HepG2 (cell line): ENCODE results near the gene TSPAN9. TPM values are rescaled to one million over a fixed set of nuclear protein-coding genes. Genes with fewer than 3 reads are reported as not detected.

Experiments used
- MAZ ChIP-seq, 2 experiments: sonication (generic) in 1 of 2; formaldehyde crosslinking in 1 of 2; IDR thresholded peaks; 2 replicates each; pipeline versions ENCODE4 v1.5.0 to v1.6.1; 2012 to 2020; ENCODE audit warnings: low read depth in 2 of 2, mild to moderate bottlenecking in 2 of 2, borderline replicate concordance in 1 of 2, improper control_type of control experiment in 1 of 2, low read length in 1 of 2, missing genetic modification reagents in 1 of 2, moderate library complexity in 1 of 2
- NBN ChIP-seq: fragments of 450-650 bp; conservative IDR thresholded peaks from 2 replicates; pipeline ENCODE4 v1.6.1; 2017
- RAD21 ChIP-seq: fragments of 450-650 bp; formaldehyde crosslinking; IDR thresholded peaks from 2 replicates; pipeline ENCODE4 v1.5.0; 2020; ENCODE audit warnings: mild to moderate bottlenecking
- SMC3 ChIP-seq: IDR thresholded peaks from 2 replicates; pipeline ENCODE4 v1.6.1; 2011; ENCODE audit warnings: low read length, improper control_type of control experiment
- STAG1 ChIP-seq: sonication (generic); formaldehyde crosslinking; IDR thresholded peaks from 2 replicates; pipeline ENCODE4 v1.4.0; 2020; ENCODE audit warnings: missing genetic modification reagents
- TAF1 ChIP-seq: sonication (generic); formaldehyde crosslinking; IDR thresholded peaks from 2 replicates; pipeline ENCODE4 v1.4.0; 2020; ENCODE audit warnings: missing genetic modification reagents
- TCF12 ChIP-seq, 2 experiments: fragments of 450-650 bp in 1 of 2; sonication (generic) in 1 of 2; formaldehyde crosslinking in 1 of 2; IDR thresholded peaks; 2 replicates each; pipeline versions ENCODE4 v1.6.1 to v1.8.0; 2017 to 2022; ENCODE audit warnings: antibody characterized with exemption in 1 of 2, mild to moderate bottlenecking in 1 of 2, missing genetic modification reagents in 1 of 2, moderate library complexity in 1 of 2
- THYN1 ChIP-seq: sonication (generic); formaldehyde crosslinking; IDR thresholded peaks from 2 replicates; pipeline ENCODE4 v1.8.1; 2023; ENCODE audit warnings: low read depth, mild to moderate bottlenecking, moderate library complexity, missing genetic modification reagents, borderline replicate concordance
- ZEB1 ChIP-seq: IDR thresholded peaks from 2 replicates; pipeline ENCODE4 v1.6.1; 2012; ENCODE audit warnings: mild to moderate bottlenecking, low read depth, inconsistent platforms; ENCODE audit not compliant: insufficient replicate concordance
- ZFY ChIP-seq: sonication (generic); formaldehyde crosslinking; IDR thresholded peaks from 2 replicates; pipeline ENCODE4 v1.4.0; 2020; ENCODE audit warnings: missing genetic modification reagents
- ZNF224 ChIP-seq: sonication (generic); formaldehyde crosslinking; IDR thresholded peaks from 2 replicates; pipeline ENCODE4 v1.5.0; 2020; ENCODE audit warnings: mild to moderate bottlenecking, missing genetic modification reagents
- ZNF333 ChIP-seq: sonication (generic); formaldehyde crosslinking; IDR thresholded peaks from 2 replicates; pipeline ENCODE4 v1.4.0; 2020; ENCODE audit warnings: mild to moderate bottlenecking, missing genetic modification reagents, borderline replicate concordance
- ZNF841 ChIP-seq: sonication (generic); formaldehyde crosslinking; IDR thresholded peaks from 2 replicates; pipeline ENCODE4 v1.8.1; 2023; ENCODE audit warnings: missing genetic modification reagents, borderline replicate concordance
- polyA plus RNA-seq, 8 experiments: library from polyadenylated mRNA; depleted of rRNA in 3 of 8; stranded (reverse) in 7 of 8; unstranded in 1 of 8; fragments of >200 nt; fragmentation: Illumina TruSeq in 4 of 8; extraction: Trizol in 4 of 8; gene quantifications; 2 replicates each; pipeline versions ENCODE4 v1.2.1 to v1.2.3, GENCODE V29; 2011 to 2016; ENCODE audit warnings: low read depth in 4 of 8, missing spikeins in 1 of 8, mixed read lengths in 1 of 8; ENCODE audit not compliant: insufficient read depth in 1 of 8
- total RNA-seq, 5 experiments: library from RNA; depleted of rRNA; stranded (reverse); fragments of >200 nt; fragmentation: Illumina TruSeq; extraction: Trizol; gene quantifications; 2 replicates each; pipeline ENCODE4 v1.2.3, GENCODE V29; 2016; ENCODE audit warnings: low read depth in 1 of 5
- TF ChIP-seq, protein P1 (sequence below): sonication (generic); formaldehyde crosslinking; IDR thresholded peaks from 2 replicates; pipeline ENCODE4 v1.8.0; 2022; ENCODE audit warnings: low read depth, missing genetic modification reagents
- TF ChIP-seq, protein P2 (sequence below): sonication (generic); formaldehyde crosslinking; IDR thresholded peaks from 2 replicates; pipeline ENCODE4 v1.4.0; 2020; ENCODE audit warnings: missing genetic modification reagents
- TF ChIP-seq, protein P3 (sequence below): sonication (generic); formaldehyde crosslinking; conservative IDR thresholded peaks from 2 replicates; pipeline ENCODE4 v1.8.0; 2022; ENCODE audit warnings: mild to moderate bottlenecking, moderate library complexity, missing genetic modification reagents
- TF ChIP-seq, protein P4 (sequence below): sonication (generic); formaldehyde crosslinking; IDR thresholded peaks from 2 replicates; pipeline ENCODE4 v1.8.0; 2022; ENCODE audit warnings: missing genetic modification reagents, mild to moderate bottlenecking, inconsistent platforms, borderline replicate concordance
- TF ChIP-seq, protein P5 (sequence below): sonication (generic); formaldehyde crosslinking; IDR thresholded peaks from 2 replicates; pipeline ENCODE4 v1.8.1; 2023; ENCODE audit warnings: mild to moderate bottlenecking, inconsistent platforms, moderate library complexity, missing genetic modification reagents, borderline replicate concordance

TSPAN9 gene
- total and polyA plus RNA-seq, 2 of the 13 experiments (the other 11 are each of a cell fraction or from before 2014, with no cell fraction given), result 18.1 to 42.3 TPM

DNA sequence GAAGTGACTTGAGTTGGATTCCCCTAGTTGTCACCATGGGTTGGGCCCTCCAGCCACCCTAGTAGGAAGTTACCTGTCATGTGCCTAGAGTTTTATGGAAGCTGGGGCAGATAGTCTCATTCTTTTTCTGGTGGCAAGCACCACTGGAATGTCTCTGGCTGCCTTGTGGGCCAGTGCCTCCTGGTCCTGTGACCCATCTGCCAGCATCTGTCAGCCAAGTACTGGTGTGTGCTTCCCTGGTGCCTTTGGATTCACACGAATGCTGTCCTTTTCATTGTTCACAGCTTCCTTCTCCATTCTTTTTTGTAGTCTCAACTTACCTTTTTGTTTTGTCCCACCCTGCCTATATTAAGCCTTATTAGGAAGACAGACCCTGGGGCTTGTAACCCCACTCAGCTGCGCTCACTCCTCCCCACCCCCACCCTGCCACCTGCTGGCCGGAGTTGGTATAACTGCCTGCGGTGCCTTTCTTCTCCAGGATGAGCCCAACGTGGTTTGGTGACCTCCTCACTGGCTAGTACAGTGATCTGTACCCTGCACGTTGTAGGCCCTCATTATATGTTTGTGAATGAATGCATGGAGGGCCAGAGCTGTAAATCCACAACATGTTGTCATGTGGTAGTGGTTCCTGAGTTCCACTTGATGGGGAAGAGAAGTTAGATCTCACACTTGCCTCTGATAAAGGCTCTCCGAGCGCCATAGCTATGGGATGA, 125.7 kb downstream of the TSPAN9 start (continued):
- TF ChIP-seq, protein P1, sequence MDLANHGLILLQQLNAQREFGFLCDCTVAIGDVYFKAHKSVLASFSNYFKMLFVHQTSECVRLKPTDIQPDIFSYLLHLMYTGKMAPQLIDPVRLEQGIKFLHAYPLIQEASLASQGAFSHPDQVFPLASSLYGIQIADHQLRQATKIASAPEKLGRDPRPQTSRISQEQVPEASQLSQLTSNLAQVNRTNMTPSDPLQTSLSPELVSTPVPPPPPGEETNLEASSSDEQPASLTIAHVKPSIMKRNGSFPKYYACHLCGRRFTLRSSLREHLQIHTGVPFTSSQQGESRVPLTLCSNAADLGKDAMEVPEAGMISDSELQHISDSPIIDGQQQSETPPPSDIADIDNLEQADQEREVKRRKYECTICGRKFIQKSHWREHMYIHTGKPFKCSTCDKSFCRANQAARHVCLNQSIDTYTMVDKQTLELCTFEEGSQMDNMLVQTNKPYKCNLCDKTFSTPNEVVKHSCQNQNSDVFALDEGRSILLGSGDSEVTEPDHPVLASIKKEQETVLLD, result no peak
- TF ChIP-seq, protein P2, sequence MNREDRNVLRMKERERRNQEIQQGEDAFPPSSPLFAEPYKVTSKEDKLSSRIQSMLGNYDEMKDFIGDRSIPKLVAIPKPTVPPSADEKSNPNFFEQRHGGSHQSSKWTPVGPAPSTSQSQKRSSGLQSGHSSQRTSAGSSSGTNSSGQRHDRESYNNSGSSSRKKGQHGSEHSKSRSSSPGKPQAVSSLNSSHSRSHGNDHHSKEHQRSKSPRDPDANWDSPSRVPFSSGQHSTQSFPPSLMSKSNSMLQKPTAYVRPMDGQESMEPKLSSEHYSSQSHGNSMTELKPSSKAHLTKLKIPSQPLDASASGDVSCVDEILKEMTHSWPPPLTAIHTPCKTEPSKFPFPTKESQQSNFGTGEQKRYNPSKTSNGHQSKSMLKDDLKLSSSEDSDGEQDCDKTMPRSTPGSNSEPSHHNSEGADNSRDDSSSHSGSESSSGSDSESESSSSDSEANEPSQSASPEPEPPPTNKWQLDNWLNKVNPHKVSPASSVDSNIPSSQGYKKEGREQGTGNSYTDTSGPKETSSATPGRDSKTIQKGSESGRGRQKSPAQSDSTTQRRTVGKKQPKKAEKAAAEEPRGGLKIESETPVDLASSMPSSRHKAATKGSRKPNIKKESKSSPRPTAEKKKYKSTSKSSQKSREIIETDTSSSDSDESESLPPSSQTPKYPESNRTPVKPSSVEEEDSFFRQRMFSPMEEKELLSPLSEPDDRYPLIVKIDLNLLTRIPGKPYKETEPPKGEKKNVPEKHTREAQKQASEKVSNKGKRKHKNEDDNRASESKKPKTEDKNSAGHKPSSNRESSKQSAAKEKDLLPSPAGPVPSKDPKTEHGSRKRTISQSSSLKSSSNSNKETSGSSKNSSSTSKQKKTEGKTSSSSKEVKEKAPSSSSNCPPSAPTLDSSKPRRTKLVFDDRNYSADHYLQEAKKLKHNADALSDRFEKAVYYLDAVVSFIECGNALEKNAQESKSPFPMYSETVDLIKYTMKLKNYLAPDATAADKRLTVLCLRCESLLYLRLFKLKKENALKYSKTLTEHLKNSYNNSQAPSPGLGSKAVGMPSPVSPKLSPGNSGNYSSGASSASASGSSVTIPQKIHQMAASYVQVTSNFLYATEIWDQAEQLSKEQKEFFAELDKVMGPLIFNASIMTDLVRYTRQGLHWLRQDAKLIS (CRISPR knock-in tag), result no peak
- TF ChIP-seq ZNF841 (CRISPR knock-in tag) (no peak), ZNF333 (CRISPR knock-in tag) (no peak), TCF12 (IDR thresholded peaks at IDR 0.05) (no peak), TCF12 (CRISPR knock-in tag; IDR thresholded peaks at IDR 0.05) (no peak), RAD21 (CRISPR knock-in tag) (peak; percentile 53; the same call in 1 of the 2 replicates), ZNF224 (CRISPR knock-in tag) (no peak), STAG1 (CRISPR knock-in tag) (peak; percentile 53), ZFY (CRISPR knock-in tag) (no peak), TAF1 (no peak), SMC3 (peak; percentile 75), MAZ (IDR thresholded peaks at IDR 0.05; ENCODE audit: borderline replicate concordance, low read depth, low read length) (peak; percentile 60; the same call in 1 of the 2 replicates), MAZ (CRISPR knock-in tag; IDR thresholded peaks at IDR 0.05; ENCODE audit: low read depth) (no peak), ZEB1 (no peak), NBN (no peak), THYN1 (CRISPR knock-in tag) (no peak)
- TF ChIP-seq, protein P3, sequence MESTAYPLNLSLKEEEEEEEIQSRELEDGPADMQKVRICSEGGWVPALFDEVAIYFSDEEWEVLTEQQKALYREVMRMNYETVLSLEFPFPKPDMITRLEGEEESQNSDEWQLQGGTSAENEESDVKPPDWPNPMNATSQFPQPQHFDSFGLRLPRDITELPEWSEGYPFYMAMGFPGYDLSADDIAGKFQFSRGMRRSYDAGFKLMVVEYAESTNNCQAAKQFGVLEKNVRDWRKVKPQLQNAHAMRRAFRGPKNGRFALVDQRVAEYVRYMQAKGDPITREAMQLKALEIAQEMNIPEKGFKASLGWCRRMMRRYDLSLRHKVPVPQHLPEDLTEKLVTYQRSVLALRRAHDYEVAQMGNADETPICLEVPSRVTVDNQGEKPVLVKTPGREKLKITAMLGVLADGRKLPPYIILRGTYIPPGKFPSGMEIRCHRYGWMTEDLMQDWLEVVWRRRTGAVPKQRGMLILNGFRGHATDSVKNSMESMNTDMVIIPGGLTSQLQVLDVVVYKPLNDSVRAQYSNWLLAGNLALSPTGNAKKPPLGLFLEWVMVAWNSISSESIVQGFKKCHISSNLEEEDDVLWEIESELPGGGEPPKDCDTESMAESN (CRISPR knock-in tag), result no peak
- TF ChIP-seq, protein P4, sequence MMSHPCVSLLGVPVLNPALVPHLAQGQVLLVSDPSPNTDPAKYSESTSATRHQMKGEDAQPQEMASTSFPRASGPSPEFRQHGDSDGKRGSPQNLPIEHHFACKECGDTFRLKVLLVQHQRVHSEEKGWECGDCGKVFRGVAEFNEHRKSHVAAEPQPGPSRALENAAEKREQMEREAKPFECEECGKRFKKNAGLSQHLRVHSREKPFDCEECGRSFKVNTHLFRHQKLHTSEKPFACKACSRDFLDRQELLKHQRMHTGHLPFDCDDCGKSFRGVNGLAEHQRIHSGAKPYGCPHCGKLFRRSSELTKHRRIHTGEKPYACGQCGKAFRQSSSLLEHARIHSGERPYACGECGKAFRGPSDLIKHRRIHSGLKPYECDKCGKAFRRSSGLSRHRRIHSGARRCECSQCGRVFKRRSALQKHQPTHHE, result no peak
- TF ChIP-seq, protein P5, sequence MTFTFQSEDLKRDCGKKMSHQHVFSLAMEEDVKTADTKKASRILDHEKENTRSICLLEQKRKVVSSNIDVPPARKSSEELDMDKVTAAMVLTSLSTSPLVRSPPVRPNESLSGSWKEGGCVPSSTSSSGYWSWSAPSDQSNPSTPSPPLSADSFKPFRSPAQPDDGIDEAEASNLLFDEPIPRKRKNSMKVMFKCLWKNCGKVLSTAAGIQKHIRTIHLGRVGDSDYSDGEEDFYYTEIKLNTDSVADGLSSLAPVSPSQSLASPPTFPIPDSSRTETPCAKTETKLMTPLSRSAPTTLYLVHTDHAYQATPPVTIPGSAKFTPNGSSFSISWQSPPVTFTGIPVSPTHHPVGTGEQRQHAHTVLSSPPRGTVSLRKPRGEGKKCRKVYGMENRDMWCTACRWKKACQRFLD, result no peak
